Activated gamma-delta T cell (primary cell): ENCODE data around the gene MYO3B.

ENCODE experiments used
- DNase-seq: peaks from one replicate; lab custom pipeline; 2025; lab: John Stamatoyannopoulos, UW
- total RNA-seq, 2 donors: gene quantifications; one replicate each; lab custom pipeline; 2026; lab: John Stamatoyannopoulos, UW

MYO3B gene, protein sequence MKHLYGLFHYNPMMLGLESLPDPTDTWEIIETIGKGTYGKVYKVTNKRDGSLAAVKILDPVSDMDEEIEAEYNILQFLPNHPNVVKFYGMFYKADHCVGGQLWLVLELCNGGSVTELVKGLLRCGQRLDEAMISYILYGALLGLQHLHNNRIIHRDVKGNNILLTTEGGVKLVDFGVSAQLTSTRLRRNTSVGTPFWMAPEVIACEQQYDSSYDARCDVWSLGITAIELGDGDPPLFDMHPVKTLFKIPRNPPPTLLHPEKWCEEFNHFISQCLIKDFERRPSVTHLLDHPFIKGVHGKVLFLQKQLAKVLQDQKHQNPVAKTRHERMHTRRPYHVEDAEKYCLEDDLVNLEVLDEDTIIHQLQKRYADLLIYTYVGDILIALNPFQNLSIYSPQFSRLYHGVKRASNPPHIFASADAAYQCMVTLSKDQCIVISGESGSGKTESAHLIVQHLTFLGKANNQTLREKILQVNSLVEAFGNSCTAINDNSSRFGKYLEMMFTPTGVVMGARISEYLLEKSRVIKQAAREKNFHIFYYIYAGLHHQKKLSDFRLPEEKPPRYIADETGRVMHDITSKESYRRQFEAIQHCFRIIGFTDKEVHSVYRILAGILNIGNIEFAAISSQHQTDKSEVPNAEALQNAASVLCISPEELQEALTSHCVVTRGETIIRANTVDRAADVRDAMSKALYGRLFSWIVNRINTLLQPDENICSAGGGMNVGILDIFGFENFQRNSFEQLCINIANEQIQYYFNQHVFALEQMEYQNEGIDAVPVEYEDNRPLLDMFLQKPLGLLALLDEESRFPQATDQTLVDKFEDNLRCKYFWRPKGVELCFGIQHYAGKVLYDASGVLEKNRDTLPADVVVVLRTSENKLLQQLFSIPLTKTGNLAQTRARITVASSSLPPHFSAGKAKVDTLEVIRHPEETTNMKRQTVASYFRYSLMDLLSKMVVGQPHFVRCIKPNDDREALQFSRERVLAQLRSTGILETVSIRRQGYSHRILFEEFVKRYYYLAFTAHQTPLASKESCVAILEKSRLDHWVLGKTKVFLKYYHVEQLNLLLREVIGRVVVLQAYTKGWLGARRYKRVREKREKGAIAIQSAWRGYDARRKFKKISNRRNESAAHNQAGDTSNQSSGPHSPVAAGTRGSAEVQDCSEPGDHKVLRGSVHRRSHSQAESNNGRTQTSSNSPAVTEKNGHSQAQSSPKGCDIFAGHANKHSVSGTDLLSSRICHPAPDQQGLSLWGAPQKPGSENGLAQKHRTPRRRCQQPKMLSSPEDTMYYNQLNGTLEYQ (N-terminal part only)
- total RNA-seq, result 0.41 to 1.7 reads per million in 2 donors

- DNase-seq, result no peak
Measured at GRCh38 chr2:170177950-170178781, at the start of gene MYO3B. MYO3B (plus strand) TSS chr2:170178147; CDS start chr2:170178288, 141 bp downstream.

GRCh38 chr2:170139276-170139967 lies 38.5 kb upstream of the MYO3B start:
- no peak for DNase-seq

- DNase-seq, result no peak
Measured at GRCh38 chr2:170140561-170140960, 37.4 kb upstream of the MYO3B start.

- DNase-seq, result no peak
Measured at GRCh38 chr2:170141865-170142264, 36.1 kb upstream of the MYO3B start.

DNA sequence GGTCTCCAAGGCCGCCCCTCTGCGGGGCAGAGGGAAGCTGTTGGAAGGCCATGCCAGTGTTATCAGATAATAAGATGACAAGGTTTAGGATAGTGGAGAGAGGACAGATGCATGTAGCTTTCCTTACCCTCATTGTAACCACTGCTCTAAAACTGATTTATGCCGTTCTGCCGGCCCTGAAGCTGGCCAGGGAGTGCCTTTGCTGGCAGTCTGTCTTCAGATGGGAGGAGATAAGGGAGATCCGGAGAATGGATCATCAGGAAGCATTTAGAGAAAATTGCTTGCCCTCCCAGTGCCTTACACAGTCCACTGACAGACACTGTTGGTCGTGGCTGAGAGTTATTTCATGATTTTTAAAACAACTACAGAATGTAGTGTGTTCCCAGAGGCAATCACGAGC lies 35.4 kb upstream of the MYO3B start:
- no peak for DNase-seq

DNA sequence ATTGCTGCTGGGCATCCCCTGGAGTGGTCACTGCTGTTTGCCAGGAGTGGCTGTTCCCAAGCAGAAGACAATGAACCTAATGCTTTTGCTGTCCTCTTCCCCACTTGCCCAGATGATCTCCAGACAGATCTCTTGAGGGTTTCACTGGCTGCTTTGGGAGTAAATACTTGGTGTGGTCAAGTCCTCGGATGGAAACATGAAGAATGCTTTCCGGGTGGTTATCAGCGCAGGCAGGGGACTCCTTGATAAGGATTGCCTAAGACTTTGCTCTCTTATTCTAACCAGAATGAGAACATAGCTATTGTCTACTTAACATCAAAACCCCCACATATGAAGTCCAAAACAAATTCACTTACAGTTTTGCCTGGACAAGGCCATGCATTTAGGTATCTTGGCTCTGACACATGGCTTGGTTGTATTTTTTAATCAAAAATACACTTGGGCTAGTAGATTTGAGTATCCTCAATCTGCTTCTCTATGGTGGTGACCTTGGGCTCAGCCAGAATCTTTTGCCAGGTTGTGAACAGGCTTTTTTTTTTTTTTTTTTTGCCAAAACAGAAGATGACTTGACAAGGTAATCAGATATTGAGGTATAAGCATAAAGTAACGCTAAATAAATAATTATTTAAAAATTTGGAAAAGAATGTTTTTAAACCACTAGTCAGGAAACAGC lies 34.8 kb upstream of the MYO3B start:
- DNase-seq, result no peak

- DNase-seq, result no peak
Measured at GRCh38 chr2:170144761-170145160, 33.2 kb upstream of the MYO3B start.

GRCh38 chr2:170145191-170145590 lies 32.8 kb upstream of the MYO3B start:
- no peak for DNase-seq

DNA sequence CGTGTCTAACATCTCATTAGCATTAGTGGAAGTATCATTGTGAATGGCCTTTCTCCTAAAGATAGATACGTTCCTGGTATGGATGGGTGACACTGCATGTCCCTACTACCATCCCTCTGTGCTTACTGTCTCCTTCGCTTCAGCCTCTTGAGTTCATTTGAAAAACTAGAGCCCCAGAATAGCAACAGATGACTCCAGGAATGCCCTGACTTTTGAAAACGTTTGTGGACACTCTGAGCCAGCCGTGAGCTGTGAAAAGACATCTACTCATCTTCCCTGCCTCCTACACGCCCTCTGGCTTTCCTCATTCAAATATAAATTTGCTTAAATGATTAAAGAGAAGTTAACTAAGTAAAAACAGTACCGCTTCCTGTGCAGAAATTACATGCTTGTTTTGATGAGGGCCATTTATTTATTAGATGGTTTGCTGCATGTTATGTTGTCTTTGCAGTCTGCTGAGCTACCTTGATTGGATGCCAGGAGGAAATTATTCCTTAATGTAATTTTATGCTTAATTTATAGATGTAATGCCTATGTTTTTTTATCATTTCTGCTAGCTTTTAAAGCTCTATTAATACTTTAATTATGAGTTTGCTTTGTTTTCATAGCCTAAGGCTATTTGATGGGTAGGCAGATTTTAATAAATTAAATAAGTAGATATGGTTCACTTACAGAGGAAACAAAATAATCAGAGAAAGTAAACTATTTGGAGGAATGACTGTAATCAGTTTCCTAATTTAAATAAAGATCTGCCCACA lies 32.1 kb upstream of the MYO3B start:
- DNase-seq, result no peak

DNA sequence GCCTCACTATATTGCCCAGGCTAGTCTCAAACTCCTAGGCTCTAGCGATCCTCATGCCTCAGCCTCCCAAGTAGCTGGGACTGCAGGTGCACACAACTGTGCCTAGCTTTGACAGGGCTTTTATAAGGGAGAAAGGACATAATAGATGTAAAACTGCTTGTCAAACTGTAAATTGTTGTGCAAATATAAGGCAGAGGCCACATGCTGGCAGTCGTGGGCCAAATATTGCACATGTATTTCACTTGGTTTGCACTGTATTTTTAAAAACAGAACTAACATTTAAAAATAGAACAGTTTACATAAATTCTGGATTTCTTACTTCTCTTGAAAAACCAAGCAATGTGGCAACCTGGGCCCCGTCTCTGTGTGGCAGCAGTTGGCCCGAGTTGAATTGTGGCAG lies 31.2 kb upstream of the MYO3B start:
- DNase-seq, result no peak

DNA sequence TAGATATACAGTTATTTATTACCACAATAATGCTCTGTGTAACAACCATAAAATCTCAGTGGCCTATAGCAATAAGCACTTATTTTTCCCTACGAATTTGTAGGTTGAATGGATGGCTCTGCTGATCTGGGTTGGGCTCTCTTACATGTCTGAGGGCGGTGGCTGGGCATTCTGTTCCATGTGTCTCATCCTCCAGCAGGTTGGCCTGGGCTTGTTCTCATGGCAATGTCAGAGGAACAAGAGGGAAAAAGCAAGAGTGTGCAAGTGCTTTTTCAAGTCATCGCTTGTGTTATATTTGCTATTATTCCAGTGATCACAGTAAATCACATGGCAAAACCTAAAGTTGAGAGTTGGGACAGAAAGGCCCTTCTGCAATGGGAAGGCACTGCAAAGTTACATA lies 30.4 kb upstream of the MYO3B start:
- DNase-seq, result no peak

GRCh38 chr2:170148161-170148560 lies 29.8 kb upstream of the MYO3B start:
- no peak for DNase-seq

DNA sequence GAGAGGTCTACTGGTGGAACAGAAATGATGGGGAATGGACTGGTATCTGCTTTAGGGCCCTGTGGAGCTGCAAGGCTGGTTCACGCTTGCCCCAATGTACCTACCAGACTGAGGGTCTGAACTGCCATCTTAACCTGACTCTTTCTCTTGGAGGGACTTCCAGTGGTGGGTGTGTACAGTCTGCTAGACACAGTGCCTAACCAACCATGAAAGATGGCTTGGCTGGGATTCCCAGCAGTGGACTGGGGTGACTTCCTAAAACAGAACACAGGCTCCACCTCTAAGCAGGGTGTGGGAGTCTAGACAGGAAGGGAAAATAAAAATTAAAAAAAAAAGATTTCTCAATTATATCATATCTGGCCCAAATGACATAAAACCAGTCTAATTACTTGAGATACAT lies 25.5 kb upstream of the MYO3B start:
- no peak for DNase-seq

- no peak for DNase-seq
Measured at GRCh38 chr2:170155022-170155722, 22.8 kb upstream of the MYO3B start.

- DNase-seq, result no peak
Measured at GRCh38 chr2:170155723-170156253, 22.2 kb upstream of the MYO3B start.

DNA sequence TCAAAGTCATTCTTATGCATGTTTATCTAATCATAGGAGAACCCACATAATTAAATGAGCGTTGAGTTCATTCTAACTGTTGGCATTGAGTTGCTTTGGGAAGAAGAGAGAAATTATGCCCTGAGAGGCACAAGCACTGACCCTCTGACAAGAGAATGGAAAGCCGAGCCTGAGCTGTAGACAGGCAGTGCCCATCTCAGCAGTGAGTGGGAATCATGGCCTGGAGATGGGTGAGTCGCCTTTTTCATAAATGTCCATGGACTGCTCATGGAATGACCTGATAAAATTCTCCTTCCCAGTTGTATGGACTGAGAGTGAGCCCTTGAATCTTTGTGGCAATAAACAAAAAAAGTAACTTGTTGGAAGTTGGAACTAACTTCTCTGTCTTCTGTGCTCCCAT lies 21.4 kb upstream of the MYO3B start:
- no peak for DNase-seq

- DNase-seq, result no peak
Measured at GRCh38 chr2:170157025-170157684, 20.8 kb upstream of the MYO3B start.

GRCh38 chr2:170159060-170159459 lies 18.9 kb upstream of the MYO3B start:
- DNase-seq, result no peak
